Occipital lobe (tissue), 2 donors: ENCODE results near the gene KRT82. TPM values are rescaled to one million over a fixed set of nuclear protein-coding genes. Genes with fewer than 3 reads are reported as not detected.

ENCODE experiments used
- DNase-seq: peaks from one replicate; lab custom pipeline; 2025; lab: John Stamatoyannopoulos, UW
- total RNA-seq: library from RNA; depleted of rRNA; stranded (reverse); fragments of >200 nt; gene quantifications from one replicate; pipeline ENCODE4 v1.2.3, GENCODE V29; 2014

The KRT82 gene
- total RNA-seq, 1 donor from 2014 or later, result not detected

GRCh38 chr12:52362118-52362726 lies 43.9 kb downstream of the KRT82 start:
- no peak for DNase-seq

DNA sequence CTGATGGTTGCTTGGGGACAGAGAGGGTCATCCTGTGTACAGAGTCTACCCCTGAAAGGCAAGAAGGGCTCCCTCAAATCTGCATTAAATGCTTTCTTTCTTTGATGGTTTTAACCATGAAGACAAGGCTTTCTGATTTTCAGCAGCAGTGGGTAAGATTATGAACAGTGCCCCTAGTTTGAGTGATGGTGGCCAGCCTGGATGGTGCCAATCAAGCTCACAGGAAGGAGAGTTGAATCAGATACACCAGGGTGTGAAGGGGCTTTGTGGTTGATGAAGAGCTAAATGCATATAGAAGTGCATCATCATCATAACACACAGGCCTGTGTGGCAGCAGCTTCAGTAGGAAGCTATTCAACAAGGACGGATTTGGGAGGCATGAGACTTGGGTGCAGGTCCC lies 44.6 kb downstream of the KRT82 start:
- DNase-seq, result no peak

DNA sequence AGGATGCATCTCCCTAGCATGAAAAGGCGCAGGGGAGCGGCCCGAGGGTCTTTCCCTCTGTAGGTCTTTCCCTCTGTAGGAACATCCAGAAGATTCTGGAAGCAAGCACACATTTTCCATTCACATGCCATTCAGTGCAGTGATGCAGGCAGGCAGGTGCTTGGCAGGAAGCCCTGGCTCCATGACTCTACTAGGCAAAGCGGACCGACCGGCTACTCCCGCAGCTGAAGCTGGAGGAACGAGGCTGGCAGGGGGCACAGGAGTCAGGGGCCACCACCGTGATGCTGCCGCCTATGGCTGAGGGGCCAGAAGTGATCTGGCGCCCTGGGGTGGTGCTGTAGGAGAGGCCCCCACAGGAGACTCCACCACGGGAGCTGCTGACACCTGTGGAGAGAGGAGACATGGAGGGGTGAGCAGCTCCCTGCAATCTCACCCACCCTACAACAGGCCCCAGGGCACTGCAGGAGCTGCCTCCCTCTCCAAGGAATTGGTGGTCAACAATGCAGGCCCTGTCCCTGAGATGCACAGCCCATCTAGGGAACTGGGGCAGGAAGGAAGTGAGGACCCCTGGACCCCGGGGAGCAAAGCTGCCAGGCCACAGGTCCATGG lies 45.4 kb downstream of the KRT82 start:
- DNase-seq, result no peak

DNA sequence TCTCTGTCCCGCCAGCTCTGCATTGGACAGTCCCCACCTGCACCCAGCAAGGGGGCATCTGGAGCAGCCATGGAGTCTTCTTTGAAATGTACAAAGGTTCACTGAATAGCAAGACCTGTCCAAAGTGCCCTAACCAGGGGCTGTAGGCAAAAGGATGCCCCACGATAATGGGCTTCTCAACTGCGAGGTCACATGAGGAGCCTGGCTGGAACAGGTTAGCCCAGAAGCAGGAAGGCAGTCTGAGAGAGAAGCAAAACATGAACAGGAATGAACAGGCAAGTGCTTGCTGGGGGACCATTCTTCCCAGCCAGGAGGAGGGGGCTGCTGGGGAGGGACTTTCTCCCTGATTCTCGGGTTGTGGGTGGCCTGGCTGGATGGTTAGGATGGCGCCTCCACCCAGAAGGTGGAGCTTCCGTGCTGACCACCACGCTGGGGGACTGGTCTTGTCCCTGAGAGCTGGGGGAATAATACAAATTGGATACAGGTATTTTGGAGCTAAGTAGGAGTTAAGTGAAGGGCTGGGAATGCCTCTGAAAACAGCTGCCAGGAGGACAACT lies 46.0 kb downstream of the KRT82 start:
- DNase-seq, result no peak

GRCh38 chr12:52359621-52360061 lies 46.5 kb downstream of the KRT82 start:
- DNase-seq, result no peak

GRCh38 chr12:52358575-52359350 lies 47.4 kb downstream of the KRT82 start:
- no peak for DNase-seq

GRCh38 chr12:52356762-52357580 lies 49.2 kb downstream of the KRT82 start:
- DNase-seq, result no peak

DNA sequence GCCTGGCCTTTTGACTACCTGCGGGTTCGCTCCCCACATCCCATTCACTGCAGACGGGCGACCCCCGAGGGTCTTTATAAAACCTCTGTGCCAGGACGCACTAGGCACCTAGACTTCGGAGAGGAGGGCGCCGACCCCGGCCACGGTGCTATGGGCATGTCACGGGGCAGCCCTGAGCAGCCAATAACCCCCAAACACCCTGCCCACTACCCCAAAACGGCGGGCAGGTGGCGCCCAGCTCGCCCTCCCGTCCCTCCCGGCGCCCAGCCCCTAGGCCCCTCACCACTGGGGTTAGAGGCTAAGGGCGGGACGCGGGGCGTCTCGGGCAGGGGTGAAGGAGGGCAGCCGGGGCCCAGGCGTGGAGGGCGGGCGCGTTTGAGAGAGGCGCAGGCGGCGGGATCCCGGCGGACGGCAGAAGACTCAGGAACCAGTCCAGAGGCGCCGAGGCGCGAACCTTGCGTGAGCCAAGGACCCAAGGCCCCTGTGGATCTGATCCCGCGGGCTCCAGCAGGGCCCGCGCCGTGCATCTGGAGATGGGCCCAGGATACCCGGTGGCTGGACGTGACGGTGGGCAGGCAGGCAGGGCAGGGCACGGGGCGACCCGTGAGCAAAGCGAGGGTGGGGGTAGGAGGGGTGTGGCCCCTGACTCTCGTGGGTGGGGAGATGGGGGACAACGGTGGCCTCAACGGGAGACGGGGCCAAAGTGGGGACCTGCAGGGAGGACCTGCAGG lies 49.9 kb downstream of the KRT82 start:
- DNase-seq, result no peak

DNA sequence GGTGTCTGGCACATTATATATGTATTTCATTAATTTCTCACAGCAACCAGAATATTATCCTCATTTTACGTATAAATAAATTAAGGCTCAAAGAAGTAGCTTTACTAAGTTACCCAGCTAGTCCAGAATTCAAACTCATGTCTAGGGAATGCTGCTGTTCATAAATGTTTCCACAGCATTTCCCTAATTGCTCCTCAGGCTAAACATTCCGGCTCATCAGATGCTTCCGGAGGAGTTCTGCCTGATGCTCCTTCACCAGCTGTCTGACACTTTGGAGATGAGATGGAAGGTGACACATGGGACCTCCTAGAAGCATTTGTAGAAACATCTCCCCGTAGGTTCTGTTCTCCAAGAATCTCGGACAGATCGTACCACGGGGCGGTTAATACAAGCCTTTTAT lies 51.0 kb downstream of the KRT82 start:
- no peak for DNase-seq

GRCh38 chr12:52354200-52354599 lies 51.9 kb downstream of the KRT82 start:
- DNase-seq, result no peak

DNA sequence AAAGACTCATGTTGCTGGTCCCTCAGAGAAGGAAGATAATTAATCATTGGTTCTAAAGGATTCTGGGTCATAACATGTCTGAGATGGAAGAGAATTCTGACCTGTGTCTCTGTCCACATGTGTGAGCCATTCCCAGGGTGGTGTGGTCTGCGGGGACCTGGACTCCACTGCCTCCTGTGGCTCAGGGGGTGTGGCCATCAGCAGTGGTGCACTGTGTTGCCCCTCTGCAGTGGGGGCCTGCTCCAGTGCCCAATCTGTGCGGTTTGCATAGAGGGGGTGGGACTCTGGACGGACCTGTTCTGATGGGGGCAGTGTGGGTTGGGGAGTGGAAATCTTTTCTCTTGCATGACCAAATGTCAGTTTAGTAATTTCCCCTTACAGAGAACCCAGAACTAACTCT lies 52.4 kb downstream of the KRT82 start:
- no peak for DNase-seq

GRCh38 chr12:52352951-52353350 lies 53.2 kb downstream of the KRT82 start:
- DNase-seq, result no peak

GRCh38 chr12:52351196-52352059 lies 54.7 kb downstream of the KRT82 start:
- peak; percentile 17 for DNase-seq

- no peak for DNase-seq
Measured at GRCh38 chr12:52350786-52351185, 55.3 kb downstream of the KRT82 start.

DNA sequence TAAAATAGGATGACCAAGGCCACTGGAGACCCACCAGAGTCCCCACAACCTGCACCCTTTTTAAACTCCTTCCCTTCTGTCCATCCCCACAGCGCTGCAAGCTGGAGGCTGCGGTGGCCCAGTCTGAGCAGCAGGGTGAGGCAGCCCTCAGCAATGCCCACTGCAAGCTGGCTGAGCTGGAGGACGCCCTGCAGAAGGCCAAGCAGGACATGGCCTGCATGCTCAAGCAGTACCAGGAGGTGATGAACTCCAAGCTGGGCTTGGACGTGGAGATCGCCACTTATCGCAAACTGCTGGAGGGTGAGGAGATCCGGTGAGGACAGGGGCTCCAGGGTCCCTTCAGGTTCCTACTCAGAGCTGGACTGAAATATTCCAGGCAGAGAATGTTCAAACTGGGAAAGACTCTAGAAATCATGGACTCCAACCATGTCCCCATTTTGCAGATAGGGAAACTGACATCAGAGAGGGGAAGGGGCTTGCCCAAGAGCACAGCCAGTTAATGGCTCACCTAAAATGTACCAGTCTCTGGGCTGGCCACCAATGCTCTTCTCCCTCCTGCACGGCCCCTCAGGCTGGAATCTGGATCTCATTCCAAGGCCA lies 56.0 kb downstream of the KRT82 start:
- DNase-seq, result no peak

DNA sequence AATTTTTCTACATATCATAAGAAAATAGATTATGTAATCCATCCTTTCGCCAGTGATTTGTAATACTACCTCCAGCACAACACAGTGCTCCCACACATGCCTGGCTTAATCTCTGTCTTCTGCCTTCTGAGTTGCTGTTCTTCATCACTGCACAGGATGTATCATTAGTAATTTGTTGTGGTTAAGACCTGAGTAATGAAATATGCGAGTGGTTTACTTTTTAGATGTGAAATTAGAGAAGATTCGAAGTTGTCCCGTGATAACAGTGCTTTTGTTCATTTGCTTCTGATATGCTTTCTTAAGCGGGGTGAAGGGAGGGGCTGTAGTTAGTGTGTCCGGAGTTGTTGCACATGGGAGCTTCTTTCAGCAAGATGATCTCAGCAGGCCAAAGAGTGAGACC lies 56.9 kb downstream of the KRT82 start:
- no peak for DNase-seq

- DNase-seq, result no peak
Measured at GRCh38 chr12:52347551-52348510, 58.3 kb downstream of the KRT82 start.

- DNase-seq, result no peak
Measured at GRCh38 chr12:52347016-52347415, 59.1 kb downstream of the KRT82 start.
